DND-41 (cell line): Measurements from ENCODE around the gene FASTK.

ENCODE experiments used
- ATAC-seq: fragments of 200-7000 bp; cut with Tn5 transposase; 3 replicates; pipeline ENCODE4 v1.9.1; 2021; ENCODE audit warnings: low read depth; ENCODE audit not compliant: insufficient read depth
- DNase-seq: peaks from one replicate; pipeline ENCODE4 v3.0.0-alpha.2; 2020
- H2AFZ ChIP-seq: 2 replicates; pipeline ENCODE4 v1.6.0; 2012; ENCODE audit warnings: low read depth, low read length
- H3K27ac ChIP-seq: 2 replicates; pipeline ENCODE4 v1.5.1; 2012; ENCODE audit warnings: low read length, inconsistent platforms
- H3K27me3 ChIP-seq: fragments of 200-600 bp; sonication (generic); 2 replicates; pipeline ENCODE4 v1.6.0; 2012; ENCODE audit warnings: low read length, mild to moderate bottlenecking, inconsistent platforms; ENCODE audit not compliant: insufficient read depth, poor library complexity
- H3K36me3 ChIP-seq: 2 replicates; pipeline ENCODE4 v1.5.1; 2012; ENCODE audit warnings: low read length, inconsistent platforms; ENCODE audit not compliant: insufficient read depth
- H3K4me1 ChIP-seq: 2 replicates; pipeline ENCODE4 v1.5.1; 2012; ENCODE audit warnings: mild to moderate bottlenecking, low read length; ENCODE audit not compliant: insufficient read depth
- H3K4me2 ChIP-seq: 2 replicates; pipeline ENCODE4 v1.6.0; 2012; ENCODE audit warnings: mild to moderate bottlenecking, moderate library complexity, low read length, inconsistent platforms; ENCODE audit not compliant: insufficient read depth
- H3K4me3 ChIP-seq, 2 experiments: fragments of 200-600 bp in 1 of 2; shearing (Covaris generic) in 1 of 2; 2 replicates each; pipeline ENCODE4 v1.5.1; 2012 to 2016; ENCODE audit warnings: inconsistent platforms in 2 of 2, low read length in 2 of 2, mild to moderate bottlenecking in 2 of 2, low read depth in 1 of 2, moderate library complexity in 1 of 2
- H3K79me2 ChIP-seq: 2 replicates; pipeline ENCODE4 v1.6.0; 2012; ENCODE audit warnings: low read length, inconsistent platforms; ENCODE audit not compliant: insufficient read depth
- H3K9ac ChIP-seq: 2 replicates; pipeline ENCODE4 v1.6.0; 2012; ENCODE audit warnings: low read depth, mild to moderate bottlenecking, inconsistent platforms, low read length, moderate library complexity
- H3K9me3 ChIP-seq: 2 replicates; pipeline ENCODE4 v1.5.1; 2012; ENCODE audit warnings: low read length, moderate library complexity, mild to moderate bottlenecking, inconsistent platforms; ENCODE audit not compliant: insufficient read depth, severe bottlenecking
- H4K20me1 ChIP-seq: 2 replicates; pipeline ENCODE4 v1.6.0; 2012; ENCODE audit warnings: low read length; ENCODE audit not compliant: insufficient read depth
- CTCF ChIP-seq: IDR thresholded peaks from 2 replicates; pipeline ENCODE4 v1.5.1; 2012; ENCODE audit warnings: borderline replicate concordance, low read length, moderate library complexity, mild to moderate bottlenecking; ENCODE audit not compliant: poor library complexity, severe bottlenecking; ENCODE audit errors: extremely low read depth
- EZH2 ChIP-seq: IDR thresholded peaks from 3 replicates; pipeline ENCODE4 v1.6.1; 2012; ENCODE audit warnings: borderline replicate concordance, low read depth, mild to moderate bottlenecking, moderate library complexity, low read length, inconsistent platforms; ENCODE audit not compliant: severe bottlenecking

Gene FASTK

GRCh38 chr7:151107882-151108281 lies 27.3 kb upstream of the FASTK start:
- DNase-seq (no peak), ATAC-seq (no peak)
- H3K27ac ChIP-seq: no peak overlapping the region
- H2AFZ ChIP-seq: no peak overlapping the region
- H3K36me3 ChIP-seq: no peaks in the 10 kb centered on the region
- no peaks in the 10 kb centered on the region for H3K4me1 ChIP-seq
- peaks cover 3% of the 10 kb centered on the region for H3K27me3 ChIP-seq
- H3K9ac ChIP-seq: no peak overlapping the region
- no peaks in the 10 kb centered on the region for H3K79me2 ChIP-seq
- no peaks in the 10 kb centered on the region for H3K9me3 ChIP-seq
- H3K4me2 ChIP-seq: no peak overlapping the region
- no peak overlapping the region for H3K4me3 ChIP-seq
- TF ChIP-seq EZH2 (no peak), CTCF (no peak)
- peaks cover 25% of the 10 kb centered on the region for H4K20me1 ChIP-seq

GRCh38 chr7:151104411-151105235 lies 24.0 kb upstream of the FASTK start:
- Histone ChIP-seq H3K9me3 (no peaks in the 10 kb centered on the region), H3K36me3 (no peaks in the 10 kb centered on the region), H3K4me2 (no peak overlapping the region), H3K79me2 (no peaks in the 10 kb centered on the region; the same call in 1 of the 2 replicates), H4K20me1 (peaks cover 20% of the 10 kb centered on the region; the same call in 1 of the 2 replicates), H3K27ac (no peak overlapping the region), H3K4me3 (no peak overlapping the region), H3K27me3 (peaks cover 3% of the 10 kb centered on the region), H3K9ac (no peak overlapping the region), H3K4me1 (no peaks in the 10 kb centered on the region), H2AFZ (no peak overlapping the region)
- ATAC-seq: no peak
- no peak for DNase-seq
- TF ChIP-seq CTCF: no peak
- no peak for TF ChIP-seq EZH2

GRCh38 chr7:151103973-151104372 lies 23.4 kb upstream of the FASTK start:
- TF ChIP-seq CTCF: no peak
- no peak for TF ChIP-seq EZH2
- no peak for DNase-seq
- H3K4me3 ChIP-seq: no peak overlapping the region

More at GRCh38 chr7:151103973-151104372, 23.4 kb upstream of the FASTK start:
- no peaks in the 10 kb centered on the region for H3K36me3 ChIP-seq
- no peak for ATAC-seq
- no peak overlapping the region for H3K9ac ChIP-seq
- H3K4me2 ChIP-seq: no peak overlapping the region
- no peak overlapping the region for H2AFZ ChIP-seq
- H4K20me1 ChIP-seq: peaks cover 20% of the 10 kb centered on the region; the same call in 1 of the 2 replicates
- no peaks in the 10 kb centered on the region for H3K9me3 ChIP-seq
- H3K27ac ChIP-seq: no peak overlapping the region
- H3K27me3 ChIP-seq: peaks cover 3% of the 10 kb centered on the region
- no peaks in the 10 kb centered on the region for H3K4me1 ChIP-seq
- H3K79me2 ChIP-seq: no peaks in the 10 kb centered on the region; the same call in 1 of the 2 replicates
